Measurements from ENCODE around the gene SLF2. TPM values are rescaled to one million over a fixed set of nuclear protein-coding genes. Genes with fewer than 3 reads are reported as not detected.
A peak's percentile ranks its signal among the peaks of the same experiment; 100 is the strongest.

Gene SLF2
- total RNA-seq, 2 experiments from 2014 or later: 29.0 to 31.9 TPM

DNA sequence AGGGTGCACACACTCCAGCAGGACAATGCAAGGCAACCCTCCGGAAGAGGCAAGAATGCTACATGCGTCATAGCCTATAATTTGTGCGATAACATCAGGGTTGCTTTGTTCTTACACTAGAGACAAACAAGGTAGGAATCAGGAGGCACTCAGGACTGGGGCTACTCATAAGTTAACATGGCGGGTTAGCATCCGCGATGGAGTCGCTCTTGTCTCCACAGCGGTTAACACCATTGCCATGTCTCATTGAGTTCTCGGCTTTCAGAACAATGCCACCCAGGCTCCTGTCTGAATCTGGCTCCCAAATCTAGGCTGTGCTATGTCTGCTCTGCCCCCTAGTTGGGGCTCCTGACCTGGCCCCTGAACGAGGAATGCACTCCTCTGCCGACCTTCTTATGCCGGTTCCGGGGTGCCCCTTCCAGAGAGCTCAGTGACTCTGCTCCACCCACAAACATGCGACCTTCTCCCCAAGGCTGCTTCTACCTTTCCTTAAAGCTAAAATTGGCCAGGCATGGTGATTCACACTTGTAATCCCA lies 24.9 kb upstream of the SLF2 start:
- H3K27me3 Mint-ChIP-seq: peaks cover 12% of the 10 kb centered on the region
- ATAC-seq: no peak
- H3K4me3 Mint-ChIP-seq: no peak overlapping the region
- no peaks in the 10 kb centered on the region for H3K9me3 Mint-ChIP-seq
- H3K27ac Mint-ChIP-seq: no peak overlapping the region
- ChIA-PET CTCF (interaction anchor here (1.1 to 1.9 kb wide), 4 partner anchors 9 to 146 kb away, joined by 3 to 16 read pairs (median 4); no protein-coding TSS in a partner anchor), POLR2A (interaction anchor here (0.7 kb wide), 1 partner anchor 25 kb away, joined by 3 read pairs; no protein-coding TSS in a partner anchor)
- TF ChIP-seq, protein P1, sequence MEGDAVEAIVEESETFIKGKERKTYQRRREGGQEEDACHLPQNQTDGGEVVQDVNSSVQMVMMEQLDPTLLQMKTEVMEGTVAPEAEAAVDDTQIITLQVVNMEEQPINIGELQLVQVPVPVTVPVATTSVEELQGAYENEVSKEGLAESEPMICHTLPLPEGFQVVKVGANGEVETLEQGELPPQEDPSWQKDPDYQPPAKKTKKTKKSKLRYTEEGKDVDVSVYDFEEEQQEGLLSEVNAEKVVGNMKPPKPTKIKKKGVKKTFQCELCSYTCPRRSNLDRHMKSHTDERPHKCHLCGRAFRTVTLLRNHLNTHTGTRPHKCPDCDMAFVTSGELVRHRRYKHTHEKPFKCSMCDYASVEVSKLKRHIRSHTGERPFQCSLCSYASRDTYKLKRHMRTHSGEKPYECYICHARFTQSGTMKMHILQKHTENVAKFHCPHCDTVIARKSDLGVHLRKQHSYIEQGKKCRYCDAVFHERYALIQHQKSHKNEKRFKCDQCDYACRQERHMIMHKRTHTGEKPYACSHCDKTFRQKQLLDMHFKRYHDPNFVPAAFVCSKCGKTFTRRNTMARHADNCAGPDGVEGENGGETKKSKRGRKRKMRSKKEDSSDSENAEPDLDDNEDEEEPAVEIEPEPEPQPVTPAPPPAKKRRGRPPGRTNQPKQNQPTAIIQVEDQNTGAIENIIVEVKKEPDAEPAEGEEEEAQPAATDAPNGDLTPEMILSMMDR (IDR thresholded peaks at IDR 0.05): no peak
- no peaks in the 10 kb centered on the region for H3K4me1 Mint-ChIP-seq (ENCODE audit: low read depth)
- intact Hi-C loops (cut with micrococcal nuclease): no loop called here
- DNase-seq: no peak
- no peaks in the 10 kb centered on the region for H3K36me3 Mint-ChIP-seq (ENCODE audit: low read depth)

DNA sequence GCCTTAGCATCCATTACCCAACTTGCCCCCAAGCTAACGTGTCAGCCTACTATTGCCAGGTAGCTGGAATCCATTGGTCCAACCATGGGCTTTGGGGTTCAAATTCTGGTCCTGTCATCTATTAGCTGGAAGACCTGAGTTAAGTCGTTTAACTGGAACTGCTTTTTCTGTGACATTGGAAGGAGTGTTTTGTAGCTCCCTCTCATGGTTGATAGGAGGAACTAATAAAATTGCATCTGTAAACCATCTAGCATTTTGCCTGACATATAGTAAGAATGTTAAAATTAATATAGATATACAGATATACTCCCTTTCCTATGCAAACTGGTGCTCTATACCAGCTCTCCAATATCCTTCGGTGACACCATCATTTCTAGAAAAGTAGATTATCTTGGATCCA lies 23.8 kb upstream of the SLF2 start:
- no peaks in the 10 kb centered on the region for H3K9me3 Mint-ChIP-seq
- DNase-seq: no peak
- no peak overlapping the region for H3K27ac Mint-ChIP-seq
- H3K36me3 Mint-ChIP-seq (ENCODE audit: low read depth): no peaks in the 10 kb centered on the region
- peaks cover 15% of the 10 kb centered on the region for H3K27me3 Mint-ChIP-seq
- no peaks in the 10 kb centered on the region for H3K4me1 Mint-ChIP-seq (ENCODE audit: low read depth)
- ChIA-PET CTCF (interaction anchor here (0.7 to 1.9 kb wide), 13 partner anchors 10 to 328 kb away, joined by 3 to 16 read pairs (median 3); partner anchors contain the start of gene LZTS2), POLR2A (no interaction called here)
- intact Hi-C loops (cut with micrococcal nuclease): no loop called here
- ATAC-seq: no peak
- no peak overlapping the region for H3K4me3 Mint-ChIP-seq
- TF ChIP-seq, protein P1 (IDR thresholded peaks at IDR 0.05): peak; percentile 47

DNA sequence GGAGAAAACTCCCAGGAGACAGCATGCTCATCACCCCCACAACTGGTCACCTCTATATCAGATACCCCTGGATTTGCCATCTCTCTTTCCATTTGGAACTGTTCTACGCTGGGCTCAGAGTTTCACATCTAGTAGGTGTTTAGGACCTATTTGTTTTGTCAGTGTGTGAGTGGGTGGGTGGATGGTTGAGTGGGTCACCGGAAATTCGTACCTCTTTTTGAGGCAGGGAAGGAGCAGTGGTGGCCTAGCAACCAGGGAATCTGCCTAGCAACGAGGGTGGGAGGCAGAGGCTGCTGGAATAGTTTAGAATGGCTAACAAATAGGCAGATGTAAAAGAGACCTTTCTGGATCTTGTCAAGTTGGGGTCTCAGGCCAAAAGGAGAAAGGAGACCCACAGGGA lies 23.2 kb upstream of the SLF2 start:
- H3K4me1 Mint-ChIP-seq (ENCODE audit: low read depth): no peaks in the 10 kb centered on the region
- no peak overlapping the region for H3K4me3 Mint-ChIP-seq
- H3K27ac Mint-ChIP-seq: no peak overlapping the region
- TF ChIP-seq, protein P1 (IDR thresholded peaks at IDR 0.05): no peak
- peaks cover 15% of the 10 kb centered on the region for H3K27me3 Mint-ChIP-seq
- no peaks in the 10 kb centered on the region for H3K9me3 Mint-ChIP-seq
- intact Hi-C loops (cut with micrococcal nuclease): no loop called here
- ChIA-PET CTCF (interaction anchor here (1.0 to 1.9 kb wide), 8 partner anchors 11 to 329 kb away, joined by 3 to 16 read pairs (median 3); partner anchors contain the start of gene LZTS2), POLR2A (no interaction called here)
- DNase-seq (no peak), ATAC-seq (no peak)
- H3K36me3 Mint-ChIP-seq (ENCODE audit: low read depth): no peaks in the 10 kb centered on the region

DNA sequence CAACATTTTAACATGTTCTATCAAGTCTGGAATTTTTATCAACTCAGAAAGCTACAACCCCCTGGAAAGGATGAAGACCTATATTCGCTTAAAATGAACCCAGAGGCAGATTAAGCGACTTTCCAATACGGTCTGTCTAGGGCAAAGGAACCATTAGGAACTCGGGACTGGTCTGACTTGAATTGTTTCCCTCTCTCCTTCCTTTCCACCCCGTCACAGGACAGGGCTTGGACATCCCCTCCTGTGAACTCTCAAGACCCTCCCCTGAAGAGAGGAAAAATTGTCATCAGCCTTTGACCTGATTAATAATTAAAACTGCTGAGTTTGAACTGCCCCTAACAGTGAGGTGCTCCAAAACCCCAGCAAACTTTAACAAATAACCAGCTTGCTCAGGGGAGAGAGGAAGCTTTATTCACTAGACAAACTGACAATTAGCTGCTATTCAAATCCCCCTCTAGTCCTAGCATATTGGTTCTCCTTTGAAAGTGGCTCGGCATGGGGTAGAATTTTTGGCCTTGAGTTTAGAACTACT lies 22.6 kb upstream of the SLF2 start:
- ATAC-seq (no peak), DNase-seq (no peak)
- no peak overlapping the region for H3K4me3 Mint-ChIP-seq
- H3K27me3 Mint-ChIP-seq: peaks cover 15% of the 10 kb centered on the region
- TF ChIP-seq, protein P1 (IDR thresholded peaks at IDR 0.05): no peak
- no peaks in the 10 kb centered on the region for H3K9me3 Mint-ChIP-seq
- ChIA-PET POLR2A (interaction anchor here (0.5 kb wide), 1 partner anchor 300 kb away, joined by 3 read pairs; no protein-coding TSS in a partner anchor), CTCF (no interaction called here)
- no peaks in the 10 kb centered on the region for H3K36me3 Mint-ChIP-seq (ENCODE audit: low read depth)
- intact Hi-C loops (cut with micrococcal nuclease): no loop called here
- no peak overlapping the region for H3K27ac Mint-ChIP-seq
- H3K4me1 Mint-ChIP-seq (ENCODE audit: low read depth): no peaks in the 10 kb centered on the region

DNA sequence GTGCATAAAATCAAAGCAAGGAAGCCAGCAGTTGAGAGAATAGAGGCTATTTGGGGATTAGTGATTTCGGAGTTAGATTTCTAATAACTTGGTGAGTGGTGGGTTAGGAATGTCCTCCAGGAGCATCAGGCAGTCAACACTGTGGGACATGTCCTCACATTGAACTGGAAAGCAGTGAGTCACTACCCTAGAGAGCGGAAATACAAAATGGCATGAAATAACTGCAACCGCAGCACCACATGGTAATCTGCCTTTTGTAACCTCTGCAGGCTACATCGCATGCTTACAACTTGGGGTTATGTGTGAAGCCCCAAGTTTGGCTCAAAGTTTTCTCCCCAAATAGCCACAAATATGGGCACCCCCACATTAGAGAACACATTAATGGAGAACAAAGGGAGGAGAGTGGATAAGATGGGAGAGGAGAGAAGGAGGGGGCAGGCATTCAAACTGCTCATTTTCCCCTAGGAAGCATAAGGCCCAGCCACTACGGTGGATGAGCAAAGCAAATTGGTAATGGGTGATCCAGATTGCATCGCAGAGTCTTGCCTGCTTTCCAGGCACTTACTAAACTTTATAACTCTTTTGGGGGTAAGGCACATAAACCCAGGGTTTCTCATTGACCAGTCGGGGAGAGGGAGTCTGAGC lies 22.0 kb upstream of the SLF2 start:
- ATAC-seq: no peak
- intact Hi-C loops (cut with micrococcal nuclease): no loop called here
- Mint-ChIP-seq H3K27ac (no peak overlapping the region), H3K9me3 (no peaks in the 10 kb centered on the region), H3K4me1 (ENCODE audit: low read depth) (peaks cover 2% of the 10 kb centered on the region), H3K27me3 (peaks cover 21% of the 10 kb centered on the region), H3K4me3 (no peak overlapping the region), H3K36me3 (ENCODE audit: low read depth) (no peaks in the 10 kb centered on the region)
- ChIA-PET CTCF (no interaction called here), POLR2A (interaction anchor here (0.5 kb wide), 1 partner anchor 301 kb away, joined by 3 read pairs; no protein-coding TSS in a partner anchor)
- TF ChIP-seq, protein P1 (IDR thresholded peaks at IDR 0.05): no peak
- no peak for DNase-seq

Data from activated CD8-positive, alpha-beta T cell treated with anti-CD3 and anti-CD28 coated beads for 36 hours (primary cell).